Fibroblast of skin of left biceps (primary cell): Measurements from ENCODE around the gene HRCT1.
A peak's percentile ranks its signal among the peaks of the same experiment; 100 is the strongest.
"Not testable (repeated sequence)": the region's sequence is repeated elsewhere in the genome, so short reads cannot be mapped to it uniquely, and the experiment has no call there.

Experiments
- DNase-seq, 2 experiments: peaks; one replicate each; pipeline ENCODE4 v3.0.0-alpha.2; 2013; ENCODE audit warnings: low read depth in 2 of 2

The HRCT1 gene

GRCh38 chr9:35905912-35906679 lies at the start of gene HRCT1:
Gene HRCT1 (plus strand): TSS chr9:35906202. CDS start chr9:35906288, 86 bp downstream.
- DNase-seq: peak; percentile 74 to 75

DNA sequence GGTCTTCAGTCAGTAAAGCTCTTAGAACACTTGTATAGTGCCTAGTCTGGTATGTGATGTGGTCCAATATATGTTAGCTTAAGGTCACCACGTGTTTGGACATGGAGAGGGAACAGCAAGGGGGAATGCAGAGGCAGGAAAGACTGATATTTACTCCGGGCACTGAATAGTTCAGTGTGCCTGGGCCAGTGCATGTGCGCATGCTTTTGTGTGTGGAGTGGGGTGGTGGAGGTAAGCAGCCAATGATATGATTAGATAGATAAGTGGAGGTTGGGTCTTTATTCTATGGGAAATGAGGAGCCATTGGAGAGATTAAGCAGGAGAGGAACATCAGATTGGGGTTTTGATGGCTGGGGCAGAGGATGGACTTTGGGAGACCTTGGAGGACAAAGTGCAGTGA lies 49.8 kb upstream of the HRCT1 start:
- DNase-seq: no peak

GRCh38 chr9:35856882-35857281 lies 49.1 kb upstream of the HRCT1 start:
- no peak for DNase-seq

- DNase-seq: no peak
These were observed 47.5 kb upstream of the HRCT1 start for GRCh38 chr9:35858458-35858857.

DNA sequence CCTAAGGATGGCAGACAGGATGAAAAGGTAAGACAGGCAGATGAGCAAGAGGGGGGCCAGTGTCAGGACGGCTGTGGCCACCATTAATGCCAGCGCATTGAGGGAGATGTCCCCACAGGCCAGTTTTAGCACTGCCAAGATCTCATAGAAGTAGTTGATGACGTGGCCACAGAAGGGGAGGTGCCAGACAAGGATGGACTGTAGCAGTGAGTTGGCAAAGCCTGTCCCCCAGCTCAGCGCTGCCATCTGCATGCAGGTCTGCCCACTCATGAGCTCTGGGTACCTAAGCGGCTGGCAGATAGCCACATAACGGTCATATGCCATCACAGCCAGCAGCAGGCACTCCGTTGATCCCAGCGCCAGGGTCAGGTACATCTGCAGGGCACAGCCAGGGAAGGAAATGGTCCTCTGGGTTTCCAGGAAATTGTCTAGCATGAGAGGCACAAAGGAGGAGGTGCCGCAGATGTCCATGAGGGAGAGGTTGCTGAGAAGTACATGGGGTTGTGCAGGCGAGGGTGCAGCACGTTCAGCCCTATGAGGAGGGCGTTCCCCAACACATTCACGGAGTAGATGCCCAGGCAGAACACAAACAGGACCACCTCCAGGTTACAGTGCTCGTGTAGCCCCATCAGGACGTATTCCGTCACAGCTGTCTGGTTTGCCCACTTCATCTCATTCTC lies 46.6 kb upstream of the HRCT1 start:
- DNase-seq: no peak

DNA sequence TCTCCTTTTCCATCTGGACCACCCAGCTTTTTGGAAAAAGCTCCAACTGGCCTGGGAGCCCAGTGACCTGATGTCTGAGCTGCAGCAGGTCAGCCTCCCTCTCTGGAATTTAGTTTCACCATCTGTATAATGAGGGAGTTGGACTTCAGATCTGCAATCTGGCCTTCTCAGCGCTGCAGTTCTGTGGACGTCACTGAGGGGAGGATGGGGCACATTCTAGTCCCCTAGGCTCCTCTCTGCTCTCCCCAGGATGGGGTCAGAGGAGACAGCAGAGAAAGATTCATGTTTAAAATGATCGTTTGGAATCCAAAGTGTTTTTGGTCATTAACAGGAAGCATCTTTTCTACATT lies 46.0 kb upstream of the HRCT1 start:
- no peak for DNase-seq

- no peak for DNase-seq
These were observed 44.7 kb upstream of the HRCT1 start for GRCh38 chr9:35861161-35861897.

- DNase-seq: no peak
These were observed 43.7 kb upstream of the HRCT1 start for GRCh38 chr9:35862328-35862727.

GRCh38 chr9:35863583-35863982 lies 42.4 kb upstream of the HRCT1 start:
- no peak for DNase-seq

- DNase-seq: no peak
These were observed 41.2 kb upstream of the HRCT1 start for GRCh38 chr9:35864695-35865255.

DNA sequence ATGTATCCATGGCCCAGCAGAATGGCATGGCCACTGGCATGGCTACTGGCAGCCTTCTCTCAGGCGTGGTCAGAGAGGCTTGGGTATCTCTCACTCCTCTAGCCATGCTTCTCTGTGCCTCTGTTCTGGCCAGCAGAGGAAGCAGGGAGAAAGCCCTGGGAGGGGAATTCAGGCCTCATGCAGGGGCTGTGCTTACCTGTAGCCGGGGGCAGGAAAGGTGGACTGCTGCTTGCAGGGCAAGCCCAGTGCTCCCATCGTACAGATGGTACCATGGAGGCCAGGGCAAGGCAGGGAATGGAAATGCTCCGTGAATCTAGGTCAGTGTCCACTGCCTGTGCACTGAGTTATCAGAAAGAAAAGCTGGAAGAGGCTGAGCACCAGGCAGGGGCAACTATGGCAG lies 38.5 kb upstream of the HRCT1 start:
- DNase-seq: no peak

- no peak for DNase-seq
These were observed 37.1 kb upstream of the HRCT1 start for GRCh38 chr9:35868933-35869332.

DNA sequence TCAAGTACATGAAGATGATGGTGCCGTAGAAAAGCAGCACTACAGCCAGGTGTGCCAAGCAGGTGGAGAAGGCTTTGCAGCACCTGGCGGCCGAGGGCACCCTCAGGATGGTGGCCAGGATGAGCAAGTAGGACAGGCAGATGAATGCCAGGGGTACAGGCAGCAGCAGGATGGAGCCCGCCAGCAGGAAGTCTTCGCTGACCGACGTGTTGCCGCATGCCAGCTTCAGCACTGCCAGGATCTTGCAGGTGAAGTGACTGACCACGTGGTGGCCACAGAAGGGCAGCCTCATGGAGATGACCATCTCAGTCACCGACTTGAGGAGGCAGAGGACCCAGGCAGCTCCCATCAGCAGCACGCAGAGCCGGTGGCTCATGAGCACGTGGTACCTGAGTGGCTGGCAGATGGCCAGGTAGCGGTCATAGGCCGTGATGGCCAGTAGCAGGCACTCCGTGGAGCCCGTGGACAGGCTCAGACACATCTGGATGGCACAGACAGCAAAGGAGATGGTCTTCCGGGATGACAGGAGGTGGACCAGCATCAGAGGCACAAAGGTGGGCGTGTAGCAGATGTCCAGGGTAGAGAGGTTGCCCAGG lies 36.3 kb upstream of the HRCT1 start:
- DNase-seq: no peak

GRCh38 chr9:35870351-35870923 lies 35.6 kb upstream of the HRCT1 start, which contains the start of gene OR13J1:
Gene OR13J1 (minus strand): TSS chr9:35870401. CDS start chr9:35870401, 0 bp downstream.
- DNase-seq: no peak

DNA sequence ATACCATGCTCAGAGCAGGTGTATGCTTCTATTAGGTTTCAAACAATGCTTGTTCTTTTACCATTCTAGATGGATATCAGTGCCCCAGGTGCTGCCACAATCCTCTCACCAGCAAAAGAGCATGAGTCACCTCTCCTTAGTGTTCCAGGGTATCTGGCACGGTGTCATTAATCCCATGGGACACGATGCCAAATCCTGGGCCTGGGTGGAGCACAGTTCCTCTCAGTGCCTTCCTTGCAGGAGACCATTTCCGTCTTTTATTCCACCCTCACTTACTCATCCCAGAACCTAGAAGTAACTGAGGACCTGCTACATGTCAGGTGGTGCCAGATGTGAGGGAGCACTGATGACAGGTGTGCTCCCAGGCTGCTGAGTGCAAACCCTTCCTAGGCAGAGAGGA lies 34.5 kb upstream of the HRCT1 start:
- DNase-seq: no peak

DNA sequence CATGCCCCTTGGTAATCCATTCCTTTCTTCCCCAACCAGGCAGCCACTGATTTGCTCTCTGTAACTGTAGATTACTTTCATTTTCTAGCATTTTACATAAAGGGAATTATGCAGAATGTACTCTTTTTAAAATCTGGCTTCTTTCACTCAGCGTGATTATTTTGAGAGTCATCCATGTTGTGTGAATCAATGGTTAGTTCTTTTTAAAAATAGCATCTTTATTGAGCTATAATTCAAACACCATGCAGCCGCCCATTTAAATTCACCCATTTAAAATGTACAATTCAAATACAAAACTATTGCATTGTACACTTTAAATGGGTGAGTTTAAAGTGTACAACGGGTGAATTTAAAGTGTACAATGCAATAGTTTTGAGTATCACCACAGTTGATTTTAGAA lies 33.5 kb upstream of the HRCT1 start:
- DNase-seq: no peak

DNA sequence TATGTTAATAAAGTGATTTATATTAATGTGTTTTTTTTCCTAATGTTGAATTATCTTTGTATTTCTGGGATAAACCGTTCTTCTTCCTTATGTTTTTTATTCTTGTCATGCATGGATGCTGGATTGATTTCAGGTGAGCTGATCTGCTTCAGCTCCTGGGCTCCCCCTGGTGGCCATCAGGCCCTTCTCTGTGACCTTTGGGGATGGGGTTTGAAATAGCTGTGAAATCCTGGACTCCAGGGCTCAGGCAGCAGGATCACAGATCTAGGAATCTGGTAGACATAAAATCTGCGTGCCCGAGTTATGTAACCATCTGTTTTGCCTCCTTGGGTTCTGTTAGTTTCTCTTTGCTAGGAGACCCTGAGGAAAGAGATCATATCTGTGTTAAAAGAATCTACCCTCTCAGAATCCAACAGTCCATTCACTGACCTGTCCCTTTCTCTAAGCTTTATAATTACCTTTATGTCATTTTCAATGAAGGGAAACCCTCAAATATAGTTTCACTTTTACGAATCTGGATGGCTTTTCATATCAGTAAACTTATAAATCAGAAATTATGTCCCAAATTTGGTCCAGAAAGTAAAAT lies 23.6 kb upstream of the HRCT1 start:
- peak in 1 of 2 experiments; percentile 42 for DNase-seq

DNA sequence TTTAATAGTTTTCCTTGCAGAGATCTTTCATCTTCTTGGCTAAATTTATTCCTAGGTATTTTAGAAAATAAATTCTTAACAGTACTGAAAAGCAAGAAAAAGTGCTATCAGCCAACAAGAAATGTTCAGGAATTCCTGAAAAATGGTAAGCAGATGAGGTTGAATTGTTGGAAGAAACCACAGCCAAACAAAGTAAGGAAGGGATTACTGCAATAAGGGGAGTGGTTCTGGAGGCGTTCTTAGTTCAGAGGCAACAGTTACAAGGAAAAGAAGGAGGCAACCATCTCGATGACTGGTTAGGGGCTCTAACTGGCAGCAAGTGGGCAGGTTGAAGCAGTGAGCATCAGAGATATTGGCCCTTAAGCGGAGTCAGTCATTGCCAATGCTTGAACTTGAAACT lies 23.0 kb upstream of the HRCT1 start:
- DNase-seq: peak in 1 of 2 experiments; percentile 13

- DNase-seq: not testable (repeated sequence)
These were observed 21.1 kb upstream of the HRCT1 start for GRCh38 chr9:35884908-35885307.

DNA sequence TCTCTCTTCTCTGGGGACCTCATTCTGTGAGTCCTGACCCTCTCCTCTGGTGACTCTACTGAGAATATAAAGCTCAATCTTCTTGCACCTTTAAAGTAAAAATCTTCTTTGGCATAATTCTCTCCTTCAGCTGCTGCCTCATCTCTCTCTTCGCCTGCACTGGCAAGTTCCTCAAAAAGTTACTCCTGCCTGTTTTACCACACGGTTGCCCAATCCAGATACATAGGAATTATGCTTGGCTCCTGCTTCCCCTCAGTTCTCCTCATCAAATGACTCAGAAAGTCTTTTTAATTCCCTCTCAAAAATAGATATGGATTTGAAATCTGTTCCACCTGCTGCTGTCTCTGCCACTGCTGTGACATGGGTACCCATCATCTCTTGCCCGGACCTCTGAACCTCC lies 14.4 kb upstream of the HRCT1 start:
- DNase-seq: no peak

DNA sequence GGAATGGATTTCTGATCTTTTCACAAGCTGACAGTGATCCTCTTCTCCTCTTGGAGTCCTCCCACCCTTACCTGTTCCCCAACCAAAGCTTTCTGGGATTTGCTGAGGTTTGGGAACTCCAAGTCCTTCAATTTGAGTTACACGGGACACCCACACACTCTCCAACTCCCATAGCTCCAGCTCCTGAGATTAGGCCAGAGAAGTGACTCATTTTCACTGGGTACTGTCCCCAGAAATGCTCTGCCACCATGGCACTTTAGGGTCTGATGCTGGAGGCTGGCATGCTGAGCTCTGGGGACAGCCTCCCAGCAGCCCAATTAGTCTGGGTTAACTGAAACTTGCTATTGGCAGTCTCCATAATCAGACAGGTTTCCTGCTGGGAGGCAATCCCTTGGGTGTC lies 14.0 kb upstream of the HRCT1 start:
- no peak for DNase-seq
